Measurements from ENCODE around the gene KNTC1. TPM values are rescaled to one million over a fixed set of nuclear protein-coding genes. Genes with fewer than 3 reads are reported as not detected.
"Not testable (repeated sequence)": the region's sequence is repeated elsewhere in the genome, so short reads cannot be mapped to it uniquely, and the experiment has no call there.

KNTC1 gene
- total RNA-seq, 2 experiments from 2014 or later = 170 to 195 TPM

GRCh38 chr12:122651520-122652224 is 124.6 kb downstream of the KNTC1 start:
- CTCF ChIA-PET (ENCODE audit: unreplicated experiment) = no interaction called here
- POLR2A ChIA-PET = interaction anchor here (0.6 to 1.2 kb wide), 6 partner anchors 12 to 373 kb away, joined by 3 to 6 read pairs (median 4); no protein-coding TSS in a partner anchor
- Histone ChIP-seq H3K9me2 (ENCODE audit: insufficient read depth, low read length) (no peaks in the 10 kb centered on the region), H3K4me1 (ENCODE audit: insufficient read depth, low read length, poor library complexity, severe bottlenecking) (peaks cover 5% of the 10 kb centered on the region), H3K79me2 (ENCODE audit: insufficient read depth, low read depth, low read length) (no peaks in the 10 kb centered on the region), H4K20me1 (ENCODE audit: insufficient read depth, low read length) (no peaks in the 10 kb centered on the region), H3K36me3 (ENCODE audit: insufficient read depth, low read length) (no peaks in the 10 kb centered on the region), H3K9me3 (ENCODE audit: low read length) (no peaks in the 10 kb centered on the region), H2AFZ (ENCODE audit: low read length) (no peak overlapping the region), H3K27ac (ENCODE audit: low read depth, low read length, poor library complexity, severe bottlenecking) (no peak overlapping the region), H3K4me2 (ENCODE audit: low read length) (no peak overlapping the region), H3K4me3 (ENCODE audit: low read depth, low read length, poor library complexity, severe bottlenecking) (no peak overlapping the region)
- no peak for DNase-seq (ENCODE audit: low spot score)
- TF ChIP-seq EZH2phosphoT487 (IDR thresholded peaks at IDR 0.05; ENCODE audit: borderline replicate concordance, low read depth, low read length) (no peak), CTCF (conservative IDR thresholded peaks at IDR 0.05; ENCODE audit: low read length) (no peak)
- no TSS peak for BruUV-seq (replicated peaks)
- intact Hi-C loops (cut with micrococcal nuclease; ENCODE audit: unreplicated experiment) = no loop called here

GRCh38 chr12:122653291-122653690 is 126.2 kb downstream of the KNTC1 start:
- DNase-seq (ENCODE audit: low spot score); POLR2A ChIA-PET; H3K9me2 ChIP-seq (ENCODE audit: insufficient read depth, low read length); H3K4me3 ChIP-seq (ENCODE audit: low read depth, low read length, poor library complexity, severe bottlenecking); CTCF ChIA-PET (ENCODE audit: unreplicated experiment); H3K27ac ChIP-seq (ENCODE audit: low read depth, low read length, poor library complexity, severe bottlenecking); H2AFZ ChIP-seq (ENCODE audit: low read length); H3K4me1 ChIP-seq (ENCODE audit: insufficient read depth, low read length, poor library complexity, severe bottlenecking); H3K4me2 ChIP-seq (ENCODE audit: low read length); H3K9me3 ChIP-seq (ENCODE audit: low read length); H3K79me2 ChIP-seq (ENCODE audit: insufficient read depth, low read depth, low read length); H3K36me3 ChIP-seq (ENCODE audit: insufficient read depth, low read length); BruUV-seq (replicated peaks); intact Hi-C loops (cut with micrococcal nuclease; ENCODE audit: unreplicated experiment); H4K20me1 ChIP-seq (ENCODE audit: insufficient read depth, low read length): not testable (repeated sequence)

- Histone ChIP-seq H4K20me1 (ENCODE audit: insufficient read depth, low read length) (no peaks in the 10 kb centered on the region), H3K9me2 (ENCODE audit: insufficient read depth, low read length) (no peaks in the 10 kb centered on the region), H3K4me1 (ENCODE audit: insufficient read depth, low read length, poor library complexity, severe bottlenecking) (no peaks in the 10 kb centered on the region), H3K27ac (ENCODE audit: low read depth, low read length, poor library complexity, severe bottlenecking) (no peak overlapping the region), H2AFZ (ENCODE audit: low read length) (no peak overlapping the region), H3K9me3 (ENCODE audit: low read length) (no peaks in the 10 kb centered on the region), H3K4me3 (ENCODE audit: low read depth, low read length, poor library complexity, severe bottlenecking) (no peak overlapping the region), H3K4me2 (ENCODE audit: low read length) (no peak overlapping the region), H3K36me3 (ENCODE audit: insufficient read depth, low read length) (no peaks in the 10 kb centered on the region), H3K79me2 (ENCODE audit: insufficient read depth, low read depth, low read length) (no peaks in the 10 kb centered on the region)
- ChIA-PET POLR2A (interaction anchor here (0.6 kb wide), 1 partner anchor 129 kb away, joined by 4 read pairs; no protein-coding TSS in a partner anchor), CTCF (ENCODE audit: unreplicated experiment) (no interaction called here)
- DNase-seq (ENCODE audit: low spot score) = no peak
- intact Hi-C loops (cut with micrococcal nuclease; ENCODE audit: unreplicated experiment) = no loop called here
- TF ChIP-seq CTCF (conservative IDR thresholded peaks at IDR 0.05; ENCODE audit: low read length) (no peak), EZH2phosphoT487 (IDR thresholded peaks at IDR 0.05; ENCODE audit: borderline replicate concordance, low read depth, low read length) (no peak)
- no TSS peak for BruUV-seq (replicated peaks)
Measured at GRCh38 chr12:122656298-122656697, 129.2 kb downstream of the KNTC1 start.
